Loucy (cell line): Measurements from ENCODE around the gene TACR1.

Experiments used
- H2AFZ ChIP-seq: fragments of 200-600 bp; sonication (generic); 2 replicates; pipeline ENCODE4 v1.6.0; 2016; ENCODE audit warnings: antibody characterized with exemption, mild to moderate bottlenecking, low read length, moderate library complexity
- H3F3A ChIP-seq: fragments of 200-600 bp; 2 replicates; pipeline ENCODE4 v1.6.0; 2016; ENCODE audit warnings: antibody characterized with exemption, low read depth, mild to moderate bottlenecking
- H3K27me3 ChIP-seq: fragments of 200-600 bp; sonication (generic); 2 replicates; pipeline ENCODE4 v1.6.1; 2014; ENCODE audit warnings: low read length, mild to moderate bottlenecking; ENCODE audit not compliant: insufficient read depth, poor library complexity, severe bottlenecking
- H3K36me3 ChIP-seq: fragments of 200-600 bp; sonication (generic); 2 replicates; pipeline ENCODE4 v1.6.1; 2016; ENCODE audit warnings: low read length; ENCODE audit not compliant: insufficient read depth
- H3K4me1 ChIP-seq: fragments of 200-600 bp; sonication (generic); 2 replicates; pipeline ENCODE4 v1.5.1; 2014; ENCODE audit warnings: low read length, mild to moderate bottlenecking; ENCODE audit not compliant: insufficient read depth, poor library complexity, severe bottlenecking
- H3K4me2 ChIP-seq: fragments of 200-600 bp; sonication (generic); 2 replicates; pipeline ENCODE4 v1.6.0; 2014; ENCODE audit warnings: antibody characterized with exemption, low read length, low read depth, mild to moderate bottlenecking; ENCODE audit not compliant: poor library complexity, severe bottlenecking
- H3K4me3 ChIP-seq: fragments of 200-600 bp; sonication (generic); 2 replicates; pipeline ENCODE4 v1.5.1; 2014; ENCODE audit warnings: low read length, mild to moderate bottlenecking, mixed read lengths; ENCODE audit not compliant: poor library complexity, severe bottlenecking
- H3K79me2 ChIP-seq: fragments of 200-600 bp; sonication (generic); 2 replicates; pipeline ENCODE4 v1.6.1; 2014; ENCODE audit warnings: low read length; ENCODE audit not compliant: insufficient read depth
- H3K9ac ChIP-seq: fragments of 200-600 bp; sonication (generic); 2 replicates; pipeline ENCODE4 v1.6.0; 2014; ENCODE audit warnings: mild to moderate bottlenecking, low read depth, low read length, moderate library complexity; ENCODE audit not compliant: poor library complexity, severe bottlenecking
- H3K9me2 ChIP-seq: fragments of 200-600 bp; sonication (generic); replicated peaks from 2 replicates; pipeline ENCODE4 v1.6.1; 2016; ENCODE audit warnings: low read depth, low read length, mixed read lengths
- H3K9me3 ChIP-seq: fragments of 200-600 bp; sonication (generic); 2 replicates; pipeline ENCODE4 v1.6.1; 2014; ENCODE audit warnings: mild to moderate bottlenecking, antibody characterized with exemption, low read length, low read depth; ENCODE audit not compliant: insufficient read depth
- H4K20me1 ChIP-seq: fragments of 200-600 bp; sonication (generic); 2 replicates; pipeline ENCODE4 v1.6.0; 2014; ENCODE audit warnings: antibody characterized with exemption, low read length, mild to moderate bottlenecking; ENCODE audit not compliant: insufficient read depth, poor library complexity, severe bottlenecking
- EZH2phosphoT487 ChIP-seq: fragments of 200-600 bp; IDR thresholded peaks from 2 replicates; pipeline ENCODE4 v1.6.1; 2018; ENCODE audit warnings: antibody characterized with exemption, mild to moderate bottlenecking, moderate library complexity, borderline replicate concordance
- TF ChIP-seq, protein P1 (sequence below): fragments of 200-600 bp; sonication (generic); conservative IDR thresholded peaks from 2 replicates; pipeline ENCODE4 v1.5.1; 2014; ENCODE audit warnings: mild to moderate bottlenecking, antibody characterized with exemption, low read length

Gene TACR1

DNA sequence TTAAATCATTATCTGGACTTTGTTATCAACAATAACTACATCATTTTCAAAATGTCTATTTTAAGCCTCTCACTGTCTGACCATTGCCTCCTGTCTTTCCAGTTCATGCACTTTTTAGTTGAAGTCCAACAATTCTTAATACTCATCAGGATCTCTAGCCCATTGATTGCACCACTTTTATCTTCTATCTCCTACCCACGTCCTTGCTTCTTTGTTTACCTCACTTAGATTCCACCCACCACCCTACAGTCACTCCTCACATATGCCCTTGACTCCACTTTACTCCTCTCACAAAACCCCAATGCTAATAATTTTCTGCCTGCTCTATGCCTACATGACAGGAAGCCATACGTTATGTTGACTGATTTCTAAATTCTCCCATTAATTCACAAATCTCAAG lies 21.9 kb downstream of the TACR1 start:
- no peaks in the 10 kb centered on the region for H3K9me3 ChIP-seq

DNA sequence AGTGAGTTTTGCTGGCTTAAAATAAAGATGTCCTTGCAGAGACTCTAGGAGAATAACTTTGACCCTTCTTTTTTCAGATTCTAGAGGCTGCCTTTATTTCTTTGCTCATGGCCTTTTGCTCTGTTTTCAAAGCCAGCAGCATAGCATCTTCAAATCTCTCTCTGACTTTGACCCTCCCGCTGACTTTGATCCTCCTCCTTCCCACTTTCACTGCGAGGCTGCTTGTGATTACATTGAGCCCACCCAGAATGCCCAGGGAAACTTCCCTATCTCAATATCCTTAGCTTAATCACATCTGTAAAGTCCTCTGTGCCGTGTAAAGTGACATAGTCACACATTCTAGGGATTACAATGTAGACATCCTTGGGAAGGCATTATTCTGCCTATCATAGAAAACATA lies 23.9 kb downstream of the TACR1 start:
- Histone ChIP-seq H3K4me1 (no peaks in the 10 kb centered on the region), H3K79me2 (no peaks in the 10 kb centered on the region), H3K4me3 (no peak overlapping the region), H3F3A (no peaks in the 10 kb centered on the region), H3K9ac (no peak overlapping the region), H3K9me2 (no peaks in the 10 kb centered on the region), H3K4me2 (no peak overlapping the region), H3K36me3 (no peaks in the 10 kb centered on the region), H3K9me3 (no peaks in the 10 kb centered on the region), H3K27me3 (no peaks in the 10 kb centered on the region), H2AFZ (no peak overlapping the region), H4K20me1 (no peaks in the 10 kb centered on the region)
- TF ChIP-seq EZH2phosphoT487: no peak
- TF ChIP-seq, protein P1, sequence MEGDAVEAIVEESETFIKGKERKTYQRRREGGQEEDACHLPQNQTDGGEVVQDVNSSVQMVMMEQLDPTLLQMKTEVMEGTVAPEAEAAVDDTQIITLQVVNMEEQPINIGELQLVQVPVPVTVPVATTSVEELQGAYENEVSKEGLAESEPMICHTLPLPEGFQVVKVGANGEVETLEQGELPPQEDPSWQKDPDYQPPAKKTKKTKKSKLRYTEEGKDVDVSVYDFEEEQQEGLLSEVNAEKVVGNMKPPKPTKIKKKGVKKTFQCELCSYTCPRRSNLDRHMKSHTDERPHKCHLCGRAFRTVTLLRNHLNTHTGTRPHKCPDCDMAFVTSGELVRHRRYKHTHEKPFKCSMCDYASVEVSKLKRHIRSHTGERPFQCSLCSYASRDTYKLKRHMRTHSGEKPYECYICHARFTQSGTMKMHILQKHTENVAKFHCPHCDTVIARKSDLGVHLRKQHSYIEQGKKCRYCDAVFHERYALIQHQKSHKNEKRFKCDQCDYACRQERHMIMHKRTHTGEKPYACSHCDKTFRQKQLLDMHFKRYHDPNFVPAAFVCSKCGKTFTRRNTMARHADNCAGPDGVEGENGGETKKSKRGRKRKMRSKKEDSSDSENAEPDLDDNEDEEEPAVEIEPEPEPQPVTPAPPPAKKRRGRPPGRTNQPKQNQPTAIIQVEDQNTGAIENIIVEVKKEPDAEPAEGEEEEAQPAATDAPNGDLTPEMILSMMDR: no peak

More for the DNA sequence above, 21.9 kb downstream of the TACR1 start:
- H3K4me1 ChIP-seq: no peaks in the 10 kb centered on the region
- no peak overlapping the region for H3K4me2 ChIP-seq
- H2AFZ ChIP-seq: no peak overlapping the region
- no peaks in the 10 kb centered on the region for H3F3A ChIP-seq
- H3K27me3 ChIP-seq: no peaks in the 10 kb centered on the region
- no peaks in the 10 kb centered on the region for H4K20me1 ChIP-seq
- H3K79me2 ChIP-seq: no peaks in the 10 kb centered on the region
- H3K4me3 ChIP-seq: no peak overlapping the region
- no peaks in the 10 kb centered on the region for H3K36me3 ChIP-seq
- TF ChIP-seq EZH2phosphoT487: no peak
- TF ChIP-seq, protein P1: no peak
- H3K9me2 ChIP-seq: no peaks in the 10 kb centered on the region
- no peak overlapping the region for H3K9ac ChIP-seq

DNA sequence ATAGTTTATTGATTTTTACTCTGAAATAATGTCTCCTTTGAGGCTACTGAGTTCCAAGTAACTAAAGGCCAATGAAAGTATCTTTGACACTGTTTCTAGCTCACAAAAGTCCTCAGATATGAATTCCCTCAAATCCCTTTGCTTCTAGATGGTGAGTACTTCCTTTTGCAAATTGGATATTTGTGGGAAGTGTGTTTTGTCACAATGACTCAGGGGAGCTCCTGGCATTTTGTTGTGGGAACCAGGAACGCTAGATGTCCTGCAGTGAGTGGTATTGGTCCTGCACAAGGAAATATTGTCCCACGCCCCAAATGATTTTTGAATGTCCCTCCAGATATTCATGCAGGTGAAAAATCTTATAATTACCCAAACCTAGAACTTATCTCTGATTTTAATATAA lies 24.3 kb downstream of the TACR1 start:
- TF ChIP-seq, protein P1: no peak
- TF ChIP-seq EZH2phosphoT487: no peak
- no peaks in the 10 kb centered on the region for H3K9me2 ChIP-seq
- H3K4me1 ChIP-seq: no peaks in the 10 kb centered on the region
- no peaks in the 10 kb centered on the region for H3K9me3 ChIP-seq
- no peak overlapping the region for H2AFZ ChIP-seq
- H3K27me3 ChIP-seq: no peaks in the 10 kb centered on the region
- no peak overlapping the region for H3K4me3 ChIP-seq
- no peaks in the 10 kb centered on the region for H4K20me1 ChIP-seq
- H3F3A ChIP-seq: no peaks in the 10 kb centered on the region
- no peaks in the 10 kb centered on the region for H3K36me3 ChIP-seq
- no peak overlapping the region for H3K4me2 ChIP-seq
- H3K79me2 ChIP-seq: no peaks in the 10 kb centered on the region
- no peak overlapping the region for H3K9ac ChIP-seq
